DOHH2 (cell line): ENCODE measurements around the gene C20orf144.
"Not testable (repeated sequence)": the region's sequence is repeated elsewhere in the genome, so short reads cannot be mapped to it uniquely, and the experiment has no call there.

Experiments used
- H3F3A ChIP-seq: fragments of 200-600 bp; sonication (generic), shearing (Covaris generic); 2 replicates; pipeline ENCODE4 v1.6.0; 2016; ENCODE audit warnings: antibody characterized with exemption, mild to moderate bottlenecking; ENCODE audit not compliant: control insufficient read depth, insufficient read depth
- H3K27ac ChIP-seq: fragments of 200-600 bp; sonication (generic); 2 replicates; pipeline ENCODE4 v1.5.1; 2014; ENCODE audit warnings: low read depth, mild to moderate bottlenecking, low read length, moderate library complexity
- H3K27me3 ChIP-seq: fragments of 200-600 bp; sonication (generic); 2 replicates; pipeline ENCODE4 v1.6.1; 2014; ENCODE audit warnings: mild to moderate bottlenecking, low read length, mixed read lengths; ENCODE audit not compliant: control insufficient read depth
- H3K36me3 ChIP-seq: fragments of 200-600 bp; sonication (generic); 2 replicates; pipeline ENCODE4 v1.6.1; 2014; ENCODE audit warnings: mild to moderate bottlenecking, low read length, moderate library complexity, mixed read lengths; ENCODE audit not compliant: control insufficient read depth
- H3K4me1 ChIP-seq: fragments of 200-600 bp; sonication (generic); 2 replicates; pipeline ENCODE4 v1.6.1; 2014; ENCODE audit warnings: mild to moderate bottlenecking, low read length, mixed read lengths; ENCODE audit not compliant: control insufficient read depth
- H3K4me2 ChIP-seq: fragments of 200-600 bp; sonication (generic); 2 replicates; pipeline ENCODE4 v1.6.0; 2014; ENCODE audit warnings: mild to moderate bottlenecking, low read length, moderate library complexity
- H3K4me3 ChIP-seq: fragments of 200-600 bp; sonication (generic); 2 replicates; pipeline ENCODE4 v1.5.1; 2014; ENCODE audit warnings: mild to moderate bottlenecking, low read length, mixed read lengths
- H3K79me2 ChIP-seq: fragments of 200-600 bp; sonication (generic); 2 replicates; pipeline ENCODE4 v1.6.1; 2014; ENCODE audit warnings: mild to moderate bottlenecking, low read length, mixed read lengths; ENCODE audit not compliant: control insufficient read depth
- H3K9me2 ChIP-seq: fragments of 200-600 bp; sonication (generic); replicated peaks from 2 replicates; pipeline ENCODE4 v1.6.1; 2014; ENCODE audit warnings: mild to moderate bottlenecking, low read length, mixed read lengths; ENCODE audit not compliant: control insufficient read depth
- H3K9me3 ChIP-seq: fragments of 200-600 bp; sonication (generic); 2 replicates; pipeline ENCODE4 v1.6.1; 2014; ENCODE audit warnings: antibody characterized with exemption, low read length, mixed read lengths; ENCODE audit not compliant: control insufficient read depth, insufficient read depth
- H4K20me1 ChIP-seq: fragments of 200-600 bp; sonication (generic); 2 replicates; pipeline ENCODE4 v1.6.0; 2014; ENCODE audit warnings: low read depth, mild to moderate bottlenecking, antibody characterized with exemption, low read length, moderate library complexity; ENCODE audit not compliant: control insufficient read depth, insufficient read depth
- EZH2phosphoT487 ChIP-seq: fragments of 200-600 bp; sonication (generic); IDR thresholded peaks from 2 replicates; pipeline ENCODE4 v1.6.1; 2017; ENCODE audit warnings: borderline replicate concordance, mild to moderate bottlenecking, antibody characterized with exemption, low read length, moderate library complexity, mixed read lengths
- TF ChIP-seq, protein P1 (sequence below): fragments of 200-600 bp; sonication (generic); IDR thresholded peaks from one replicate; pipeline ENCODE4 v1.5.1; 2014; ENCODE audit warnings: antibody characterized with exemption, mild to moderate bottlenecking, low read depth, low read length; ENCODE audit not compliant: poor library complexity, severe bottlenecking

The C20orf144 gene

DNA sequence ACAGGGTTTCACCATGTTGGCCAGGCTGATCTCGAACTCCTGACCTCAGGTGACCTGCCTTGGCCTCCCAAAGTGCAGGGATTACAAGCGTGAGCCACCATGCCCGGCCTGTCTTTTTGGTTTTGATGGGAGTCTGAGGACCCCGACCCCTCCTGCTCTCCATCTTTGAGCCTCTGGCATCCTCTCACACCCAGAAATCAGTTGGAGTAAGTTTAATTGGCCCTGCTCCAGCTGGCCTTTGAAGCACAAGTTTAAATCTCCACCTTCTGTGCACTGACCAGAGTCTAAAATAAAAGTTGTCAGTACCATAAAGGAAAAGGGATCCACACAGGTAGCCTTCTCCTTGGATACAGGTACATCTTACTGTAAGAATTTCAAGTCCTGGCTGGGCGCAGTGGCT lies 15.9 kb upstream of the C20orf144 start:
- Histone ChIP-seq H3F3A (no peaks in the 10 kb centered on the region), H3K9me3 (no peaks in the 10 kb centered on the region), H3K36me3 (no peaks in the 10 kb centered on the region), H4K20me1 (no peaks in the 10 kb centered on the region), H3K79me2 (no peaks in the 10 kb centered on the region), H3K4me3 (no peak overlapping the region), H3K27me3 (no peaks in the 10 kb centered on the region), H3K27ac (no peak overlapping the region), H3K4me1 (no peaks in the 10 kb centered on the region), H3K9me2 (no peaks in the 10 kb centered on the region), H3K4me2 (no peak overlapping the region)
- no peak for TF ChIP-seq EZH2phosphoT487
- TF ChIP-seq, protein P1, sequence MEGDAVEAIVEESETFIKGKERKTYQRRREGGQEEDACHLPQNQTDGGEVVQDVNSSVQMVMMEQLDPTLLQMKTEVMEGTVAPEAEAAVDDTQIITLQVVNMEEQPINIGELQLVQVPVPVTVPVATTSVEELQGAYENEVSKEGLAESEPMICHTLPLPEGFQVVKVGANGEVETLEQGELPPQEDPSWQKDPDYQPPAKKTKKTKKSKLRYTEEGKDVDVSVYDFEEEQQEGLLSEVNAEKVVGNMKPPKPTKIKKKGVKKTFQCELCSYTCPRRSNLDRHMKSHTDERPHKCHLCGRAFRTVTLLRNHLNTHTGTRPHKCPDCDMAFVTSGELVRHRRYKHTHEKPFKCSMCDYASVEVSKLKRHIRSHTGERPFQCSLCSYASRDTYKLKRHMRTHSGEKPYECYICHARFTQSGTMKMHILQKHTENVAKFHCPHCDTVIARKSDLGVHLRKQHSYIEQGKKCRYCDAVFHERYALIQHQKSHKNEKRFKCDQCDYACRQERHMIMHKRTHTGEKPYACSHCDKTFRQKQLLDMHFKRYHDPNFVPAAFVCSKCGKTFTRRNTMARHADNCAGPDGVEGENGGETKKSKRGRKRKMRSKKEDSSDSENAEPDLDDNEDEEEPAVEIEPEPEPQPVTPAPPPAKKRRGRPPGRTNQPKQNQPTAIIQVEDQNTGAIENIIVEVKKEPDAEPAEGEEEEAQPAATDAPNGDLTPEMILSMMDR, result no peak

DNA sequence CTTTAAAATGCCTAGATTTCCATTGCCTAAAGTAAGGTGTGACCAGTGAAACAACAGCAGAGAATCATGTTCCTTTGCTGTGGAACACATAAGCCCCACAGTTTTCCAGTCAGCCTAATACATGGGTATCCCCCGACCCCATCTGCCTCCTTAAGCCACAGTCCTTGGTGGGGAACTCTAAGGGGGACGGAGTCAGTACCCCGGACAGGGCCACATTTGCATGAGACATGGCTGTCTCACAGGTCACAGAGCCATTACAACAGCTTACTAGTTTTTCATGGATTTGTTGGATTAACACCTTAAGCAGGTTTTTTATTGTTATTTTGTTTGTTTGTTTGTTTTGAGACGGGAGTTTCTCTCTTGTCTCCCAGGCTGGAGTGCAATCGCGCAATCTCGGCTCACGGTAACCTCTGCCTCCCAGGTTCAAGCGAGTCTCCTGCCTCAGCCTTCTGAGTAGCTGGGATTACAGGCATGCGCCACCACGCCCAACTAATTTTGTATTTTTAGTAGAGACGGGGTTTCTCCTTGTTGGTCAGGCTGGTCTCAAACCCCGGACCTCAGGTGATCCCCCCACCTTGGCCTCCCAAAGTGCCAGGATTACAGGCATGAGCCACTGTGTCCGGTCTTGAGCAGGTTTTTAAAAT lies 15.0 kb upstream of the C20orf144 start:
- H3K79me2 ChIP-seq, H3F3A ChIP-seq, H4K20me1 ChIP-seq, H3K4me2 ChIP-seq, H3K27ac ChIP-seq, H3K4me3 ChIP-seq, H3K36me3 ChIP-seq, H3K9me3 ChIP-seq, H3K4me1 ChIP-seq, H3K27me3 ChIP-seq, H3K9me2 ChIP-seq: not testable (repeated sequence)

DNA sequence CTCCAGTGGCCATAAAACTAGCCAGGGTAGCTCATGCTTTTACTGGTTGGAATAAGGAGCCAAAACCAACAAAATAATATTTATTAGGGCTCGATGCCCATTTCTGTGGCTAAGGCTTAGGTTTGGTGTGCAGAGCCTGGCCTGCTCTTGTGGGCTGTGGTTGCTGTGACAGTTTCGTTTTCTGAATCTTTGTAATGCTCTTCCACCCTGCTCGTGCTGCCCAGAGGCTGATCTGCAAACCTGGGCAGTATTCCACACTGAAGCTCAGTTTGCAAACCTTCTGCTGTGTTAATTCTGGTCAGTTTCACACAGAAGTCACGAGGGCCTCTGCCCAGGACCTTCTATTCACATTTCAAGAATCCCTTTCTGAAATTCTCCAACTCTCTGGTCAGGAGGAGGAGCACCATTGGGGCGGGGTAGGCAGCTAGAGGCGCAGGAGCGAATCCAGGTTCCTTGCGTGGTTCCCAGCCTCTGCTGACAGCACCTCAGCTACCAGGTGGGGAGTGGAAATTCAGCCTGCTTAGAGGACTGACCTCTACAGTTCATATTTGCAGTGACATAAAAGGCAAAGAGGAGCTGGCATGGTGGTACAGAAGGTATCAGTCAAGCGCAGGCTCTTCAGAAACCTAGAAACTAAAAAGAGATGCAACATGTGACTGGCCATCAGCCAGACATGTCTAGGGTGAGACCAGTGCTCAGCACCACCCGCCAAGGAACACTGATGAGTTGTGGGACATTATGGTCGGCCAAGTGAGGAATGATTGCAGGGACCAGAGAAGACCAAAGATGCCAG lies 14.3 kb upstream of the C20orf144 start:
- H4K20me1 ChIP-seq, result no peaks in the 10 kb centered on the region
- no peak for TF ChIP-seq EZH2phosphoT487
- TF ChIP-seq, protein P1, result no peak
- H3K27me3 ChIP-seq, result peaks cover under 1% of the 10 kb centered on the region; the same call in 1 of the 2 replicates
- H3K36me3 ChIP-seq, result no peaks in the 10 kb centered on the region
- H3K4me1 ChIP-seq, result no peaks in the 10 kb centered on the region
- H3K79me2 ChIP-seq, result no peaks in the 10 kb centered on the region
- no peak overlapping the region for H3K4me2 ChIP-seq
- H3F3A ChIP-seq, result no peaks in the 10 kb centered on the region
- H3K9me3 ChIP-seq, result no peaks in the 10 kb centered on the region
- no peak overlapping the region for H3K4me3 ChIP-seq
- no peaks in the 10 kb centered on the region for H3K9me2 ChIP-seq
- no peak overlapping the region for H3K27ac ChIP-seq

DNA sequence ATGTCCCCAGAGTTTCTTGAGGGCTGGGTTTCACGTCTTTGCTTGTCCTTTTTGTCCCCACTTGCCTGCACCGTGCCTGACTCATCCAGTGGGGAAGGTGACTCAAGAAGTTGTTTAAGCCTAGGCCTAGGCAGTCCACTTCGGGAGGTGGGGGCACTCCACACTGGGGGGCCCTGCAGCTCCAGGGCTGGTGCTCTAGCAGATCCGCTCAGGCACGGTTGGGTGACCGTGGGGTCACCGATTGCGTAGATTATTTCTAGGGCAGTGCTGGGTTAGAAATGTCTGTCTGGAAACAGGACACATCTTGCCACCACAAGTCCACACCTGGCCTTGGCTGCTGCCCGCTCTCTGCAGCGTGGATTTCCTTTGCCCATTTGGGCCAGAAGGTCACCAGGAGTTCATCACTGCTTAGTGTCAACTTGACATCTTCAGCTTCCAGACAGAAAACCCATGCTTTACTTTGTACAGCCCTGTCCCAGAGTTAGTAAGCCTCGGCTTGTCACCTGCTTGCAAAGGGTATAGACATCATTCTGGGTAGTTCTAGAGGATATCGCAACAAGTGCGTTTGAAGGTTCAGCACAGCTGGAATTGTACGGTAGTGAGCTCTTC lies 13.6 kb upstream of the C20orf144 start:
- Histone ChIP-seq H3K9me3 (no peaks in the 10 kb centered on the region), H4K20me1 (no peaks in the 10 kb centered on the region), H3K4me3 (no peak overlapping the region), H3K4me2 (no peak overlapping the region), H3K27ac (no peak overlapping the region), H3K79me2 (no peaks in the 10 kb centered on the region), H3K9me2 (no peaks in the 10 kb centered on the region), H3F3A (no peaks in the 10 kb centered on the region), H3K36me3 (no peaks in the 10 kb centered on the region), H3K4me1 (no peaks in the 10 kb centered on the region), H3K27me3 (peaks cover 3% of the 10 kb centered on the region; the same call in 1 of the 2 replicates)
- no peak for TF ChIP-seq EZH2phosphoT487
- TF ChIP-seq, protein P1, result no peak
